A549 treated with DMSO at 1 μM for 4 hours (cell line): ENCODE measurements around the gene VCPKMT. TPM values are rescaled to one million over a fixed set of nuclear protein-coding genes. Genes with fewer than 3 reads are reported as not detected.

Experiments used
- total RNA-seq: library from RNA; stranded (reverse); fragments of 200-300 nt; extraction: Qiagen RNA extraction; gene quantifications from 5 replicates; pipeline ENCODE4 v1.2.3, GENCODE V29; 2022; ENCODE audit warnings: low read depth

Gene VCPKMT
- 7.5 to 9.4 TPM (median 8.2 TPM) in 5 replicates for total RNA-seq

GRCh38 chr14:50116181-50116956 lies at the start of gene VCPKMT:
TSS of gene VCPKMT (minus strand) at chr14:50116572. CDS start at chr14:50116552, 20 bp downstream.

Other genes starting within 250 kb of the VCPKMT start
- gene ARF6, start 223.5 kb downstream of the VCPKMT start, total RNA-seq: 62.8 to 74.4 TPM (median 67.1 TPM) in 5 replicates
- gene SOS2, start 115.0 kb upstream of the VCPKMT start, total RNA-seq: 8.5 to 13.8 TPM (median 12.6 TPM) in 5 replicates
- gene L2HGDH, start 195.7 kb upstream of the VCPKMT start, total RNA-seq: 9.2 to 11.9 TPM (median 11.0 TPM) in 5 replicates
- gene DMAC2L, start 195.8 kb upstream of the VCPKMT start, total RNA-seq: 10.9 to 14.1 TPM (median 11.5 TPM) in 5 replicates